ENCODE data around the gene LDB2.
"Not testable (repeated sequence)": the region's sequence is repeated elsewhere in the genome, so short reads cannot be mapped to it uniquely, and the experiment has no call there.

LDB2 gene

GRCh38 chr4:16897991-16898827, at the start of gene LDB2:
Gene LDB2 (minus strand): TSS chr4:16898645.
- peak; percentile 61 for DNase-seq (ENCODE audit: low read depth)

GRCh38 chr4:16942491-16942890, 44.0 kb upstream of the LDB2 start:
- no peak for DNase-seq (ENCODE audit: low read depth)

- no peak for DNase-seq (ENCODE audit: low read depth)
These were observed 40.7 kb upstream of the LDB2 start for GRCh38 chr4:16939178-16939577.

GRCh38 chr4:16938512-16939040, 40.1 kb upstream of the LDB2 start:
- no peak for DNase-seq (ENCODE audit: low read depth)

- DNase-seq (ENCODE audit: low read depth), result no peak
These were observed 33.2 kb upstream of the LDB2 start for GRCh38 chr4:16931339-16932305.

GRCh38 chr4:16926214-16926613, 27.8 kb upstream of the LDB2 start:
- no peak for DNase-seq (ENCODE audit: low read depth)

GRCh38 chr4:16918716-16919115, 20.3 kb upstream of the LDB2 start:
- DNase-seq (ENCODE audit: low read depth), result not testable (repeated sequence)

- no peak for DNase-seq (ENCODE audit: low read depth)
These were observed 18.4 kb upstream of the LDB2 start for GRCh38 chr4:16916719-16917337.

- DNase-seq (ENCODE audit: low read depth), result no peak
These were observed 17.6 kb upstream of the LDB2 start for GRCh38 chr4:16916031-16916430.

- DNase-seq (ENCODE audit: low read depth), result no peak
These were observed 15.8 kb upstream of the LDB2 start for GRCh38 chr4:16914208-16914607.

- no peak for DNase-seq (ENCODE audit: low read depth)
These were observed 14.5 kb upstream of the LDB2 start for GRCh38 chr4:16912896-16913295.

GRCh38 chr4:16909281-16909680, 10.8 kb upstream of the LDB2 start:
- no peak for DNase-seq (ENCODE audit: low read depth)

- DNase-seq (ENCODE audit: low read depth), result no peak
These were observed 10.1 kb upstream of the LDB2 start for GRCh38 chr4:16908377-16909021.

GRCh38 chr4:16900325-16900724, 1.9 kb upstream of the LDB2 start:
- no peak for DNase-seq (ENCODE audit: low read depth)

GRCh38 chr4:16896881-16897750, 1.3 kb downstream of the LDB2 start:
- no peak for DNase-seq (ENCODE audit: low read depth)

GRCh38 chr4:16894406-16894805, 4.0 kb downstream of the LDB2 start:
- no peak for DNase-seq (ENCODE audit: low read depth)

- DNase-seq (ENCODE audit: low read depth), result no peak
These were observed 5.2 kb downstream of the LDB2 start for GRCh38 chr4:16893141-16893651.

- DNase-seq (ENCODE audit: low read depth), result no peak
These were observed 7.8 kb downstream of the LDB2 start for GRCh38 chr4:16890651-16891050.

GRCh38 chr4:16889945-16890344, 8.5 kb downstream of the LDB2 start:
- no peak for DNase-seq (ENCODE audit: low read depth)

- DNase-seq (ENCODE audit: low read depth), result no peak
These were observed 10.6 kb downstream of the LDB2 start for GRCh38 chr4:16887887-16888286.
